GM21526 (cell line): Measurements from ENCODE around the gene SLC2A5.

ENCODE experiments used
- ATAC-seq: cut with Tn5 transposase; IDR thresholded peaks from one replicate; pipeline ENCODE4 v1.9.1; 2021; ENCODE audit warnings: moderate library complexity; ENCODE audit not compliant: unreplicated experiment, low FRiP score

The SLC2A5 gene

DNA sequence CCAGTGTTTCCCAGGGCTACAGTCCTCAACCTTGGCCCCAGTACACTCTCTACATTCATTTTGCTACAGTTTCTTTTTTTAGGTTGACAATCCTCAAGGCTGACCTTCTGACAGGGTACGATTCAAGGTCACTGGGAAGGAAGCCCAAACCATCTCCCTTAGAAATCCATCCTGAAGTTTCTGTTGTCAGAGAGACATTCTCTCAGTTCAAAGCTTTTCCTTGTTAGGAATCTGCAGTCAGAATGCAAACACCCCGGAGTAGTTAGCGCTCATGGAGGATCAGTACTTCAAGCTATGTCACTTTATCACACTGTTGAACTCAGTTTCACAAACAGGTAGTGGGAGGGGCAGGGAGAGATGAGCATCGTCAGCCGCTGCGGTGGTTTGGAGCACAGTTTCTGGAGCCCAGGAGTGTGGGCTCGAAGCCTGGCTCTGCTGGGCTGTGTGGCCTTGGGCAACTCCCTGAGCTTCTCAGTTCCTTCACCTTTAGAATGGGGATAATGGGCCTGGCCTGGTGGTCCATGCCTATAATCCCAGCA is 4.2 kb downstream of the SLC2A5 start:
- ATAC-seq: no peak

DNA sequence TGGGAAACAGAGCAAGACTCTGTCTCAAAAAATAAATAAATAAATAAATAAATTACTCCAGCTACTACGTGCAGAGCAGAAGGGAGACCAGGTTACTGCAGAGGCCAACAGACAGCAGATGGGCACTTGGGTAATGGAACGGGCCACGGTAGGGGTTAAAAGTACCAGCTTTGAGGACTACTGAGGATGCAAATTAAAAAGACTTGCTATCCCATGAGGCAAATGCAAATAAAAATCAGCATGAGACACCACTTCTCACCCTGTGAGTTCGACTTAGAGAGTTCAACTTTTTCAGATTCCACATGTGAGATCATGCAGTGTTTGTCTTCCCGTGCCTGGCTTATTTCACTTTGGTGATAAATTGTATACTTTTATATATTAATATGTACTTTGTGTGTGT is 6.6 kb downstream of the SLC2A5 start:
- ATAC-seq: no peak

DNA sequence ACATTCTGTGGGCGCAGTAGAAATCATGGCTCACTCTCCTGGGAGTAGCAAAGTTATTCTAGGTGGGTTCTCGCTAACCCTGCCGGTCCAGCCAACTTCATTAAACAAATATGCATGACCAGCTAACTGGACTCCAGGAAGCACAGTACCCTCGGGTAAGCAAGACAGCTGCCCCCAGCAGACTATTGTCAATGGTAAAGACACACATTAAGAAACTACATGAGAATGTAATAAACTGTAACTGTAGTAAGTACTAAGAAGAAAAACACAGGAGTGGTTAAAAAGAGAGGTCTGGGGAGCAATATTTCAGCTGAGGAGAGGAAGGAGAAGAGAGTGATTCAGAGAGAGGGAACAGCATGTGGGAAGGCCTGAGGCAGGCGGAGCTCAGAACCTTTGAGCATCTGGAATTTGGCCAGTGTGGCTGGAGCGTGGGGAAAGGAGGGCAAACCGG is 7.4 kb downstream of the SLC2A5 start:
- no peak for ATAC-seq

DNA sequence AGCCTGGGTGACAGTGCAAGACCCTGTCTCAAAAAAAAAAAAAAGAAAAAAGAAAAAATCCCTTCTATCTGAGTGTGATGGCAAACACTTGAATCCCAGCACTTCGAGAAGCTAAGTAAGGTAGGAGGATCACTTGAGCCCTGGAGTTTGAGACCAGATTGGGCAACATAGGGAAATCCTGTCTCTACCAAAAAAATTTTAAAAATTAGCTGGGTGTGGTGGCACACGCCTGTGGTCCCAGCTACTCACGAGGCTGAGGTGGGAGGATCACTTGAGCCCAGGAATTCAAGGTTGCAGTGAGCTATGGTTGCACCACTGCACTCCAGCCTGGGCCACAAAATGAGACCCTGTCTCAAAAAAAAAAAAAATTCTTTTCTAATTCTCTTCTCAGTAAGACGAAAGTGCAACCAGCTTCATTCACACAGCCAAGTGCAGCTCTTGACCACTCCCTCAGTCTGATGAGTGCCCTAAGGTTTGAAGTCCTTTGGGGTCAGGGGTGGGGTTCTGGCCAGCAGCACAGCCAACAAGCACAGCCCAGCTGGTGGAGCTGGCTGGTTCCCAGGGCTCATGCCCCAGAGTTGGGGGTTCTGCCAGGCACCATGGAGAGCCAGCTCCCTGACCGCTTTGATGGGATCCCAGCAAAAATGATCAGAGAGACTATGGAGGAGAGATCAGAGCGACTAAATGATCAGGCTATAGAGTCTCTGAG is 8.0 kb downstream of the SLC2A5 start:
- no peak for ATAC-seq

DNA sequence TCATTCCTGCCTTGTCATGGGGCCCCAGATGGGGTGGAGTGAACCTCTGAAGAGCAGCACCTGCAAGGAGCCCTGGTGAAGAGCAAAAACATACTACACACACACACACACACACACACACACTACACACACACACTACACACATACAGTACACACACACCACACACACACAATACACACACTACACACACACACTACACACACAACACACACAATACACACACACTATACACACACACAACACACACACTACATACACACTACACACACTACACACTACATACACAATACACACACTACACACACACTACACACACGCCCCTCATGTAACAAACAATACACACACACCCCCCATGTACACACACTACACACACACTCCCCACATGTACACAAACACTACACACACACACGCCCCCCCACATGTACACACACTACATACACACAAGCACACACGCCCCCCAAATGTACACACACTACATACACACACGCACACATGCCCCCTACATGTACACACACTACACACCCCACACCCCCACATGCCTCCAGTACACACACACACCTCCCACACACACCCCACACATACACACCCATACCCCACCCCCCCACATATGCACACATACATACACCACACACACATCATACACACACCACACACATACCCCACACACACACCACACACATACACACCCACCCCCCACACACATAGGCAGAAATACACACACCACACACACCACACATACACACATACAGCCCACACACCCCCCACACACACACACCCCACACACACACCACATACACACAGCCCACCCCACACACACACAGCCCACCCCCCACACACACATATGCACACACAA is 9.3 kb downstream of the SLC2A5 start:
- no peak for ATAC-seq

DNA sequence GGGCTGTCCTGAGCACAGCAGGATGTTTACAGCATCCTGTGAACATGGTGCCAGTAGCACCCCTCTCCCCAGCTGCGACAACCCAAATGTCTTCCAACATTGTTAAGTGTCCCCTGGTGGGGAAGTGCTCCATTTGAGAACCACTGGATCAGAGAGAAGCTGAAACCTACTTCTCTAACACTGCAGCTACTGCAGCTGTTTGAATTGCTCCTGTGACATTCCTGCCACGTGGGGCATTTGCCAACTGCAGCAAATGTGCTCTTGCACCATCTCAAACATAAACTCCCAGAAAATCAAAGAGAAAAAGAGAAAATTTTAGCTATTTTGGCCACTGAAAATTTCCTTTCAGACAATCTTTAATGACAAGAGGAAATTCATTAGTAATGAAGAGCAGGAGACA is 11.0 kb downstream of the SLC2A5 start:
- ATAC-seq: no peak

DNA sequence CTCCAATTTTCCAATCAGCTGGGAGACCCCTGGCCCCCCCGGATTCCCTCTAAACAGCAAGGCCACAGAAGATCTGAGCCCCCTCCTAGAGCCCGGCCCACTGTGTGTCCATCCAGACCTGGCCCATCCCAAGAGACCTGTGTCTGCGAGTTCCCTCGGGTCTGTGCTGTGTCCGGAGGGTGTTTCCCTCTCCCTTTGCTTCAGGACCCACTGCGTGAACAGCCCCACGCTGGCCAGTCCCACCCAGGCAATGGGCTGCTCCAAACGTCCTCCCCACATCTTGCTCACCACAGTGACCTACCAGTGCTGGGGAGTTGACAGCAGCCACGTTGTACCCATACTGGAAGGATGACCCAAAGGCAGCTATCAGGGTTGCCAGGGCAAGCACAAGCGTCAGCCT is 11.6 kb downstream of the SLC2A5 start:
- ATAC-seq: no peak

DNA sequence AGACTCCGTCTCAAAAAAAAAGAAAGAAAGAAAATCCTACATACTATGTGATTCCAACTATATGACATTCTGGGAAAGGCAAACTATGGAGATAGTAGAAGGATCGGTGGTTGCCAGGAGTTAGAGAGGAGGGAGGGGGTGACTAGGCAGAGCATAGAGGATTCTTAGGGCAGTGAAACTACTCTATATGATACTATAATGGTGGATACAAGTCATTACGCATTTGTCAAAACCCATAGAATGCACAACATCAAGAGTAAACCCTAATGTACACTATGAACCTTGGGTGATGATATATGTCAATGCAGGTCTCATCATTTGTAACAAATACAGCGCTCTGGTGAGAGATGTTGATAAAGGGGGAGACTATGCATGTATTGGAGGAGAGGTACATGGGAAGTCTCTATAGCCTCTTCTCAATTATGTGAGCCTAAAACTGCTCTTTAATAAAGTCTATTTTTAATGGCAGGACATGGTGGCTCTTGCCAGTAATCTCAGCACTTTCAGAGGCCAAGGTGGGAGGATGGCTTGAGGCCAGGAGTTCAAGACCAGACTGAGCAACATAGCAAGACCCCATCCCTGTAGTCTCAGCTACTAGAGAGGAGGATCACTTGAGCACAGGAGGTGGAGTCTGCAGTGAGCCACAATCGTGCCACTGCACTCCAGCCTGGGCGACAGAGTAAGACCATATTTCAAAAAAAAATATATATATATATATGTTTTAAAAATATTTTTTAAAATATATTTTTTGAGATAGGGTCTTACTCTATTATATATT is 17.0 kb downstream of the SLC2A5 start:
- ATAC-seq: no peak

DNA sequence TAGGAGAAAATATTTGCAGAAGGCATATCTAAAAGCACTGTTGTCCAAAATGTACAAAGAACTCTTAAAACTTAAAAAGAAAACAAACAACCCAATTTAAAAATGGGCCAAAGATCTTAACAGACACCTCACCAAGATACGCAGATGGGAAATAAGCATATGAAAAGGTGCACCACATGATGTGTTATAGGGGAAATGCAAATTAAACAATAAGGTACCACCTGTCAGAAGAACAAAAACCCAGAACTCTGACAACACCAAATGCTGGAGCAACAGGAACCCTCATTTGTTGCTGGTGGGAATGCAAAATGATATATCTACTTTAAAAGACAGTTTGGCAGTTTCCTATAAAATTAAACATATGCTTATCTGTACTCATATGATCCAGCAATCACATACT is 18.1 kb downstream of the SLC2A5 start:
- no peak for ATAC-seq

DNA sequence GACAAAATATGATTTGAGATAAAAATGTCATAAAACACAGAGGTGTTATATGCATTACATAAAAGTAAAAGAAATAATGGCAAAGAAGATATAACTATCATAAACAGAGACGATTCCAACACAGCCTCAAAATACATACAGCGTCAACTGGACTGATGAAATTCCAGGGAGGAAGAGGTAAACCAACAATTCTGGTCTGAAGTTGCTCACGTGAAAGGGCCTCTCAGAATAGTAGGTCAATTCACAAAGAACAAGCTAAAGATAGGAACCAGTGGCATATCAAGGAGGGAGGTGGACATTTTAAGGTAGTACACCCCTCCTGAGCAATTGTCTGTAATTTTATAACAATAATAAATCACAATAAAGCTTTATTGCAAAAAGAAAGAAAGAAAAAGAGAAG is 18.6 kb downstream of the SLC2A5 start:
- ATAC-seq: no peak

DNA sequence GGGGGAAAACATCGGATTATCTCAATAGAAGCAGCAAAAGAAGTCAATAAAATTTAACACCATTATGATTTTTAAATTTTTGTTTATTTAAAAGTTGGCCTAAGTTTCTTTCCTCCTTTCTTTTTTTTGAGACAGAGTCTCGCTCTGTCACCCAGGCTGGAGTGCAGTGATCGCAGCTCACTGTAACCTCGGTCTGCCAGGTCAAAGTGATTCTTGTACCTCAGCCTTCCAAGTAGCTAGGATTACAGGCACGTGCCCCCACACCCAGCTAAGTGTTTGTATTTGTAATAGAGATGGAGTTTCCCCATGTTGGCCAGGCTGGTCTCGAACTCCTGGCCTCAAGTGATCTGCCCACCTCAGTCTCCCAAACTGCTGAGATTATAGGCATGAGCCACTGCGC is 20.9 kb downstream of the SLC2A5 start:
- no peak for ATAC-seq

DNA sequence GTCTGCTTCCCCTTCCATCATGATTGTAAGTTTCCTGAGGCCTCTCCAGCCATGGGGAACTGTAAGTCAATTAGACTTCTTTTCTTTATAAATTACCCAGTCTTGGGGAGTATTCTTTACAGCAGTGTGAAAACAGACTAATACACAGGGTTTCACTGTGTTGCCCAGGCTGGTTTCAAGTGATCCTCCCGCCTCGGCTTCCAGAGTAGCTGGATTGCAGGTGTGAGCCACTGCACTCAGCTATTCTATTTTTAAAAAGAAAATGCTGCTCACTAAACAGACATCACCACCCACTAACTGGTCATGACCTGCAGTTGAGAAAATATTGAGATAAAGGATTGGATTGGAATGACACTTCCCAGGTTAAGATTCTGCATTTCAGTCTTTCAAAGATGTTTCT is 22.4 kb downstream of the SLC2A5 start:
- ATAC-seq: no peak

DNA sequence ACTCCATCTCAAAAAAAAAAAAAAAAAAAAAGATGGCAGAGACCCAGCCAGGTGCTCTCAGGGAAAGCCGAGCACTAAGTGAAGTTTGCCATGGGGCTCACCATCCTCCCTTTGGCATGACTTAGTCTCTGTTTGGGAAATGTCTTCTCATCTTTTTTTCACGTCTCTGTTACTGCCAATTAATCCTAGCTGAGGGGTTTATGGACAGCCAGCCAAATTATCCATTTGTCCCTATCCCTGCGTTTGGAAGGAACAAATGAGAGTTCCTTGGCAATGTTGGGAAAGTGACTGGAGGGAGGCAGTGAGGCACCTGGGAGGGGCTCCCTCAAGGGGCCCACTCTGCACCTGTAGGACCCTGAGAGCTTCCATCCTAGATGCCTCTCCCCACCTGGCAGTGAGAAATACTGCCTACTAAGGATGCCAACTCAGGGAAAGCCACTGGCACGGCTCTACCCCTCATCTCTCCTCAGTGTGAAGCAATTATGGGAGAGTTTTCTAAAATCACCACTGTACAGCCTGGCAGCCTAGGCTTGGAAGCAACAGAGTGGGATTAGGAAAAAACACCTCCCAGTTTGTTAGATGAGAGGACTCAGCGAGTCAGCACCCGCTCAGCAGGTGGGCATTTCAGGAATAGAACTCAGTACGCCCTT is 23.4 kb downstream of the SLC2A5 start:
- ATAC-seq: no peak

DNA sequence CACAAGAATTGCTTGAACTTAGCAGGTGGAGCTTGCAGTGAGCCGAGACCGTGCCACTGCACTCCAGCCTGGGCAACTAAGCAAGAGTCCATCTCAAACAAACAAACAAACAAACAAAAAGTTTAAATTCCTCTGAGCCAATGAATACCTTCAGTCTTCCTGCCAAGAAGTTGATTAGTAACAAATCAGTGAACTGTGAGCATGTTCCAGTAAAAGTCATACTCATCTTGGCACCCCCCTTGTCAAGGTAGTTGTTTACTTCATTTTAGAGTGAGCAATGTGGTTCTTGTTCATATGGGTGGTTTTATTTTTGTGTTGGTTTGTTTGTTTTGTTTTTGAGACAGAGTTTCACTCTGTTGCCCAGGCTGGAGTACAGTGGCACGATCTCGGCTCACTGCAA is 25.2 kb downstream of the SLC2A5 start:
- ATAC-seq: no peak

DNA sequence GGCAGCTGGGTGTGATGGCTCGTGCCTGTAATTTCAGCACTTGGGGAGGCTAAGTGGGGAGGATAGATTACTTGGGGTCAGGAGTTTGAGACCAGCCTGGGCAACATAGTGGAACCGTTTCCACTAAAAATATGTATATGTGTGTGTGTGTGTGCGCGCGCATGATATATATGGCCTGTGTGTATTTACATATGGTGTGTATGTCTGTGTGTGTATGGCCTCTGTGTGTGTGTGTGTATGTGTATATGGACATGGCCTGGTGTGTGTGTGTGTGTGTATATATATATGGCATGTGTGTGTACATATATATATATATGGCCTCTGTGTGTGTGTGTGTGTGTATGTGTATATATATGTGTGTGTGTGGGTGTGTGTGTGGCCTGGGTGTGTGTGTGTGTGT is 27.2 kb downstream of the SLC2A5 start:
- ATAC-seq: no peak

DNA sequence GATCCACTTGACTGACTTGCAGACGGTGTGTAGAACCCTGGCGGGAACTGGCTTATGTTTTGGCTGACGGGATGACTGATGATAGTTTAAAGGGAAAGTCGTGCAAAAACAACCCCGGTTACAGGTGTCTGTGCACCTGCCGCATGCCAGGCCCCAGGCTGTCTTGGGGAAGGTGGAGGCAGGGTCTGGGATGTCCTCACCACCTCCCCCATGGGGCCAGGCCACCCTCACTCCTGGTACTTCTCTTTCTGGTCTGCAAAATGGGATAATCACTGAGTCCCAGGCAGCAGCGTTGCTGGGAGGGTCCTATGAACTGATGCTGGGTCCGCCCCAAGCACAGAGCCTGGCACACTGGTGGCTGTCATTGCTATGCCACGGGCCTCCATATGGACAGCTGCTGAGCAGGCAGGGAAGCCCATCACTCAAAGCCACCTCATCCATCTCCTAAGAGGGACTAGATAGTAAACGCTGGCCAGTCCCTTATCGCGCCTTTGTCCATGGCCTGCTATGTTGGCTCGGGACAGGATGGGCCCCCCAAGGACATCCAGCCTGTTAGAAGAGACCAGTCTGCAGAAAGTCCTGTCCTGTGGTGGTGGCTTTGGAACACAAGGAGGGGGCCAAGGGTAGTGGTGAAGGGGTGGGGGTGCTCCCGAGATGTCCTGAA is 28.2 kb downstream of the SLC2A5 start:
- no peak for ATAC-seq

DNA sequence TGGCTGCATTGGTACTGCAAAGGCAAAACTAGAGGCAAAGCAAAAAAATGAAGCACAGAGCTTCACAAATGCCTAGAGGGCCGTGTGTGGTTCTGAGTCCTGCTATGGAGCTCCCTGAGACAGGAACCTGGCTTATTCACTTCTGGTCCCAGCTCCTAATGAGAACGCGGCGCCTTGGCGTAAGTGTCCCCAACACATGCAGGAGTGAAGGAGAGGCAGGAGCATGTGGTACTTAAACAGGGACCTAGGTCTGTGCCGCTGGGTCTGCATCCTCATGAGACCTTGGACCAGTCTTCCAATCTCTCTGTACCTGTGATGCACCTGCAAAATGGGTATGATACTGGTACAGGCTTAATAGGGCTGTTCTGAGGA is 28.8 kb downstream of the SLC2A5 start:
- ATAC-seq: no peak

DNA sequence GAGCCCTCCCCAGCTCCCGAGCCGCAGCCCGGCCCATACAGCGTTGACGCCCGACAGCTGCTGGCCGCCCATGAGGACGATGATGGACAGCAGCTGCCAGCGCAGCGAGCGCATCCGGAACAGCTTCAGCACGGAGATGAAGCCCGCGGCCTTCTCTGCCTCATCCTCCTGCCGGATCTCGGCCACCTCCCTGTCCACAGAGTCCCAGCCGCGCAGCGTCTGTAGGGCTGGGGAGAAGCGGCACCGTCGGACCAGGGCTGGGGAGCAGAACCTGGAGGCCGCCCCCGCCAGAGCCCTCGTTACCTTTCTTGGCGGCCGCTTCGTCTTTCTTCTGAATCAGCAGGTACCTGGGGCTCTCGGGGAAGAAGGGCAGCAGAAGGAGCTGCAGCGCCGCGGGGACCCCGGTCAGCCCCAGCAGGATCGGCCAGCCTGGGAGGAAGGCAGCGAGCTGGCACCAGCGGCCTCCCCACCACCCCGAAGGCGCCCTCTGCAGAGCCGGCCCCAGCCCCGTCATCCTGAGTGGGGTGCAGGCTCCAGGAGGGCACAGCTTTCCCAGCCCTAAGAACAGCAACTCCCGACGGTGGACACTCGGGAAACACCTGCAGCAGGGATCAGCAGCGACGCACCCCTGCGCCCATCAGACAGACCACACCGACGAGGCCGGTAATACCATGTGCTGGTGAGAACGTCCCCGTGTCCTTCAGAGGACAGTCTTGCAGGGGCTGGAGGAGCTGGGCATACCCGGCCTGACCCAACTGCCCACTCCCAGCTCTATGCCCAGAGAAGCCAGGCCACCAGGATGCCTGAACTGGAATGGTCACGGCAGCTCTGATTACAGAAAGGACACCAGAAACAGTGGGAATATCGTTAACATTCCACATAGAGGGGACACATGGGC is 29.4 kb downstream of the SLC2A5 start:
- ATAC-seq: no peak
